ENCODE results near the gene NIT1. TPM values are rescaled to one million over a fixed set of nuclear protein-coding genes. Genes with fewer than 3 reads are reported as not detected.

Gene NIT1
- total and polyA plus RNA-seq, 9 of the 15 experiments (the other 6 are each of a cell fraction or from before 2014, with no cell fraction given), result 18.4 to 76.0 (median 33.7) TPM

GRCh38 chr1:161131523-161132409, 13.9 kb downstream of the NIT1 start (continued):
- no peak for TF ChIP-seq CREB3 (tag; conservative IDR thresholded peaks at IDR 0.05; ENCODE audit: low read depth)
- peak; percentile 56; the same call in 1 of the 2 replicates for TF ChIP-seq PHF21A (IDR thresholded peaks at IDR 0.05; ENCODE audit: borderline replicate concordance, low read depth)
- TF ChIP-seq FOXO4 (CRISPR knock-in tag; IDR thresholded peaks at IDR 0.05), result no peak
- TF ChIP-seq ZNF133 (CRISPR knock-in tag; IDR thresholded peaks at IDR 0.05), result no peak
- no peak for TF ChIP-seq BCL6 (CRISPR knock-in tag; IDR thresholded peaks at IDR 0.05)
- TF ChIP-seq, protein P1, sequence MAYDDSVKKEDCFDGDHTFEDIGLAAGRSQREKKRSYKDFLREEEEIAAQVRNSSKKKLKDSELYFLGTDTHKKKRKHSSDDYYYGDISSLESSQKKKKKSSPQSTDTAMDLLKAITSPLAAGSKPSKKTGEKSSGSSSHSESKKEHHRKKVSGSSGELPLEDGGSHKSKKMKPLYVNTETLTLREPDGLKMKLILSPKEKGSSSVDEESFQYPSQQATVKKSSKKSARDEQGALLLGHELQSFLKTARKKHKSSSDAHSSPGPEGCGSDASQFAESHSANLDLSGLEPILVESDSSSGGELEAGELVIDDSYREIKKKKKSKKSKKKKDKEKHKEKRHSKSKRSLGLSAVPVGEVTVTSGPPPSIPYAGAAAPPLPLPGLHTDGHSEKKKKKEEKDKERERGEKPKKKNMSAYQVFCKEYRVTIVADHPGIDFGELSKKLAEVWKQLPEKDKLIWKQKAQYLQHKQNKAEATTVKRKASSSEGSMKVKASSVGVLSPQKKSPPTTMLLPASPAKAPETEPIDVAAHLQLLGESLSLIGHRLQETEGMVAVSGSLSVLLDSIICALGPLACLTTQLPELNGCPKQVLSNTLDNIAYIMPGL (CRISPR knock-in tag; IDR thresholded peaks at IDR 0.05), result no peak; the same call in 1 of the 2 replicates
- no peak for TF ChIP-seq FUS (optimal IDR thresholded peaks at IDR 0.05; ENCODE audit: low read depth, low read length)
- no peak for TF ChIP-seq ZNF449 (CRISPR knock-in tag; IDR thresholded peaks at IDR 0.05)
- TF ChIP-seq, protein P2, sequence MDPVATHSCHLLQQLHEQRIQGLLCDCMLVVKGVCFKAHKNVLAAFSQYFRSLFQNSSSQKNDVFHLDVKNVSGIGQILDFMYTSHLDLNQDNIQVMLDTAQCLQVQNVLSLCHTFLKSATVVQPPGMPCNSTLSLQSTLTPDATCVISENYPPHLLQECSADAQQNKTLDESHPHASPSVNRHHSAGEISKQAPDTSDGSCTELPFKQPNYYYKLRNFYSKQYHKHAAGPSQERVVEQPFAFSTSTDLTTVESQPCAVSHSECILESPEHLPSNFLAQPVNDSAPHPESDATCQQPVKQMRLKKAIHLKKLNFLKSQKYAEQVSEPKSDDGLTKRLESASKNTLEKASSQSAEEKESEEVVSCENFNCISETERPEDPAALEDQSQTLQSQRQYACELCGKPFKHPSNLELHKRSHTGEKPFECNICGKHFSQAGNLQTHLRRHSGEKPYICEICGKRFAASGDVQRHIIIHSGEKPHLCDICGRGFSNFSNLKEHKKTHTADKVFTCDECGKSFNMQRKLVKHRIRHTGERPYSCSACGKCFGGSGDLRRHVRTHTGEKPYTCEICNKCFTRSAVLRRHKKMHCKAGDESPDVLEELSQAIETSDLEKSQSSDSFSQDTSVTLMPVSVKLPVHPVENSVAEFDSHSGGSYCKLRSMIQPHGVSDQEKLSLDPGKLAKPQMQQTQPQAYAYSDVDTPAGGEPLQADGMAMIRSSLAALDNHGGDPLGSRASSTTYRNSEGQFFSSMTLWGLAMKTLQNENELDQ (CRISPR knock-in tag; IDR thresholded peaks at IDR 0.05; ENCODE audit: borderline replicate concordance), result no peak
- no peak for TF ChIP-seq EWSR1 (IDR thresholded peaks at IDR 0.05; ENCODE audit: borderline replicate concordance, low read depth, partially characterized antibody)

Measured in K562 (cell line).